Left ventricle myocardium inferior (tissue), 1 donor: ENCODE measurements around the gene MYL5. TPM values are rescaled to one million over a fixed set of nuclear protein-coding genes. Genes with fewer than 3 reads are reported as not detected.

Source experiments
- DNase-seq: peaks from one replicate; pipeline ENCODE4 v3.0.0-alpha.2; 2020
- H3K27ac ChIP-seq: fragments of 200-600 bp; replicated peaks from 2 replicates; pipeline ENCODE4 v1.8.0; 2021
- H3K27me3 ChIP-seq: fragments of 200-600 bp; 2 replicates; pipeline ENCODE4 v1.8.0; 2021; ENCODE audit warnings: low read depth
- H3K36me3 ChIP-seq: fragments of 200-600 bp; 2 replicates; pipeline ENCODE4 v1.8.0; 2021
- H3K4me1 ChIP-seq: fragments of 200-600 bp; 2 replicates; pipeline ENCODE4 v1.8.0; 2021
- H3K4me3 ChIP-seq: fragments of 200-600 bp; 2 replicates; pipeline ENCODE4 v1.8.0; 2021; ENCODE audit warnings: mild to moderate bottlenecking, moderate library complexity
- H3K9me3 ChIP-seq: fragments of 200-600 bp; replicated peaks from 2 replicates; pipeline ENCODE4 v1.8.0; 2021
- CTCF ChIP-seq: fragments of 200-600 bp; IDR thresholded peaks from 2 replicates; pipeline ENCODE4 v1.8.0; 2021; ENCODE audit warnings: antibody characterized with exemption, mild to moderate bottlenecking, borderline replicate concordance
- intact Hi-C: fragments of 100-400 bp; cut with micrococcal nuclease; formaldehyde crosslinking; loops from one replicate; pipeline ENCODE4 v1.11.0; 2022
- total RNA-seq: library from RNA; stranded (reverse); fragmentation: NEBNext Ultra II Directional; extraction: Animal tissue kit (Norgen Biotek cat#: 25700); gene quantifications from one replicate; pipeline ENCODE4 v1.2.1, GENCODE V29; 2021
- donor health status: DM: no; HTN: yes; CAD: no; lungs with severe emphysema.

The MYL5 gene
- total RNA-seq, 1 donor from 2014 or later = 4.5 TPM

DNA sequence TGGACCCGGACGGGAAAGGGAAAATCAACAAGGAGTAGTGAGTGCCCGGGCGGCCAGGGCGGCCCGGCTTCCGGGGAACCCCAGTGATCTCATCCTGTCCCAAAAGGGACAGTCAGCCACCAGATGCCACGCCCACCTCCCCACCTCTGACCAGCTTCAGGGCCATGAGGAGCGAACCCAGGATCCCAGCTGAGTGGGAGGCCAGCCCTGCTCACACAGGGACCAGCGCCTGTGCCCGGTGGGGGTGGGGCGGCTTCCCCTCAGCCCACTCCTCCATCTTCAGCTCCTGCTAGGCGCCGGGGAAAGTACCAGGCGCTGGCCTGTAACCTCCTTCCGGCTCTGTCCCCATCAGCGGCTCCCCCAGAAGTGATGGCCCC lies 6.2 kb downstream of the MYL5 start:
- Histone ChIP-seq H3K36me3 (no peaks in the 10 kb centered on the region), H3K27me3 (no peaks in the 10 kb centered on the region)

DNA sequence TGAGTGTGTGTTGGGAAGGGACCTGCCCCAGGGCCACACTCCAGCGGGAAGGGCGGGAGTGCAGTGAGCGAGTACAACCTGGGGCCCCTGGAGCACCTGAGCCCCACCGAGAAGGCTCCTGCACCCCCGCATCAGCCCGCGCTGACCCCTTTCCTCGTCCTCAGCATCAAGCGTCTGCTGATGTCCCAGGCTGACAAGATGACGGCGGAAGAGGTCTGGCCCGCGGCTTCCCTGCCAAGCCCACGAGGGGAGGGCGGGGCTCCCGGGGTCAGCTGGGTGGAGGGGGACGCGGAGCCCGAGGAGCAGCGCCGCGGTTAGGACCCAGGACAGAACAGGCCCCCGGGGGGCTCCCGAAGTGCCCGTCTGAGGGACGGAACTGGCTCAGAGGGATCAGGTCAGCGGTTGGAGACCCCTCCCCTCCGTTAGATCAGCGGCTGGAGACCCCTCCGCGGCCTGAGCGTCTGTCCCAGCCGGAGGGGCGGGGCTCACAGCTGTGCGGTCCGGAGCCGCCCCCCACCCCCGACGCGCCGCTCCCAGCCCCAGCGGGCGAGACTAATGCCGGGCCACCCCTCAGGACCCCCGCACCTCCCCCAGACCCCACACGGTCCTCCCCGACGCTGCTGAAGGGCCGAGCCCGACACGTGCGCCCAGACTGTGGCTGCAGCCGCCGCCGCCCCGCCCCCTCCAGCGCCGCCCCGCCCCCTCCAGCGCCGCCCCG lies 6.7 kb downstream of the MYL5 start:
- H3K27me3 ChIP-seq = no peaks in the 10 kb centered on the region
- H3K9me3 ChIP-seq = no peaks in the 10 kb centered on the region
- peak overlapping the region; percentile 71 for H3K4me3 ChIP-seq
- intact Hi-C loops = no loop called here
- H3K27ac ChIP-seq = peak overlapping the region; percentile 29
- DNase-seq = peak; percentile 78
- no peaks in the 10 kb centered on the region for H3K36me3 ChIP-seq
- TF ChIP-seq CTCF = no peak
- H3K4me1 ChIP-seq = peaks cover 32% of the 10 kb centered on the region

More for the DNA sequence above, 6.2 kb downstream of the MYL5 start:
- TF ChIP-seq CTCF = no peak
- no peak for DNase-seq
- no peaks in the 10 kb centered on the region for H3K9me3 ChIP-seq
- peaks cover 38% of the 10 kb centered on the region for H3K4me1 ChIP-seq
- intact Hi-C loops = no loop called here
- H3K4me3 ChIP-seq = peak overlapping the region; percentile 71
- no peak overlapping the region for H3K27ac ChIP-seq

DNA sequence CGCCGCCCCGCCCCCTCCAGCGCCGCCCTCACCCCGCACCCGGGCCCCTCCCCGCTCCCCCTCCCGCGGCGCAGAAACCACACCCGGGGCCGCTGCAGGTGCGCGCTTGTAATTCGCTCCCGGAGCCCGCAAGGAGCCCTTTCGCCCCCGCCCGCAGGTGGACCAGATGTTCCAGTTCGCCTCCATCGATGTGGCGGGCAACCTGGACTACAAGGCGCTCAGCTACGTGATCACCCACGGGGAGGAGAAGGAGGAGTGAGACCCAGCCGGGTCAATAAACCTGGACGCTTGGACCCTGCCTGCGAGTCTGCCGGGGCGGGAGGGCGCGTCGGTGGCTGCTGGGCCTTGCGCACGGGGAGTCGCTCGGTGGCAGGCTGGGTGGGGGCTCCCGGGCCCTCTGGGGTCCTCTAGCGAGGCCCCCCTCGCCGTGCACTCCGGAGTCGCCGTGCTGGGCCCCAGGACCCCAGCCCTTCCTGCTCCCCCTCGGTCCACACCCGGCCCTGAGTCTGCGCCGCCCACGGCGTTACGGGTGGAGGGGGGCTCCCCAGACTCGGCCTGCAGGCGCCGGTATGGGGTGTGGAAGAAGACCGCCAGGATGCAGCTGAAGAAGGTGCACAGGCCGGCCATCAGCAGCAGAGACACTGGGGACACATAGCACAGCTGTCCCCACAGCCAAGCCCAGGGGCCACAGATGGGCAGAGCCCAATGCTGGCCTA lies 7.6 kb downstream of the MYL5 start:
- intact Hi-C loops = no loop called here
- peaks cover 34% of the 10 kb centered on the region for H3K4me1 ChIP-seq
- H3K9me3 ChIP-seq = no peaks in the 10 kb centered on the region
- no peak for DNase-seq
- no peak for TF ChIP-seq CTCF
- H3K36me3 ChIP-seq = no peaks in the 10 kb centered on the region
- no peak overlapping the region for H3K27ac ChIP-seq
- no peak overlapping the region for H3K4me3 ChIP-seq
- H3K27me3 ChIP-seq = no peaks in the 10 kb centered on the region

DNA sequence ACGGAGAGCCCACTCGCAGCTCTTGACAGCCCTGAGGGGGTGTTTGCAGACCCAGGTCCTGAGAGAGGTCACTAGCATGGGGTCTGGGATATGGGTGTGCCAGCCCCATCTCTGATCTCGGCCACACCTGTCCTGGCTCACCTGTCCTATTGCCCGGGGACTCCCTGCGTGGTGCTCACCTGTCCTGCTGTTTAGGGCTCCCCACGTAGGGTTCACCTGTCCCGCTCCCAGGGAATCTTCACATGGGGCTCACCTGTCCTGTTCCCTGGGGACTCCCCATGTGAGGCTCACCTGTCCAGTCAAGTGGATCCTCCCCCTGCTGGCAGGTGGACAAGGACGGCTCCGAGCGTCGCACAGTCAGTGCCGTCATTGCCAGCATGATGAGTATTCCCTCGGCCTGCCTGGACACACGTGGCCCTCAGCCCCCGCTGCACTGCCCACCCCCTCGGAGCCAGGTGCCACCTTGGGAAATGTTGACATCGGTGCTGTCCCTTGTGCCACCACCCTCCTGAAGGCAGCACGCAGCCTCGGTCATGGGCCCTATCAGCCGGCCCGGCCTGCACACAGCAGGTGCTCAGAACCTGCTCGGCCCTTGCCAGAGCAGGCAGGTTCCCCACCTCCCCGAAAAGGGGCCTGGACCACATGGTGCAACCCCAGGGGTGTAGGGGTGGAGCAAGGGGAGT lies 8.3 kb downstream of the MYL5 start:
- Histone ChIP-seq H3K27me3 (no peaks in the 10 kb centered on the region), H3K9me3 (no peaks in the 10 kb centered on the region), H3K27ac (no peak overlapping the region), H3K4me1 (peaks cover 41% of the 10 kb centered on the region), H3K36me3 (no peaks in the 10 kb centered on the region), H3K4me3 (no peak overlapping the region)
- TF ChIP-seq CTCF = no peak
- no peak for DNase-seq
- intact Hi-C loops = no loop called here

DNA sequence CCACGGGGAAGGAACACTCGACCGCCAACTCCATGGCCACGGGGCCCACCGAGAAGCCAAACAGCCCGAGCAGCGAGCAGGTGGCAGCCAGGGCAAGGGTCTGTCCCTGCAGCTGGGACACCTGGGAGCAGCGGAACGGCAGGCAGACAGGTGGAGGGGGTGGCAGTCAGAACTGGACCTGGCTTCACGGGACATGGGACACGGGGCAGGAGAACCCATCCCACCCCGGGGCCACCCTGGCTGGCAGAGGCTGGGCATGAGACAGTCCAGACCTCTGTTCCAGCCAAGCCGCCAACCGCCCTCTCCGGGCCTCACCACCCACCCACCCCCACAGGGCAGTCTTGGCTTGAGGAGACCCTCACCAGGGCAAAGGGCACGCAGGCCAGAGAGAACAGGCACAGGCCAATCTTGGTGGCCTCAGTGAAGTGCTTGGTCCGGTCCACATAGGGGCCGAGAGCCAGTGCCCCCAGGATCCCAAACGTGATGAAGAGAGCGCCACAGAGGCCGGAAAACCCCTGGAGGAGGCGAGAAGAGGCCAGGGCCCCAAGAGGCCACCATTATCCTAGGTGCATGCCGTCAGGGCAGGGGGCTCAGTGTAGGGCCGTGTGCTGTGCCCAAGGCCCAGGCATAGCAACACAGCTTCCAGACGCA lies 9.0 kb downstream of the MYL5 start:
- Histone ChIP-seq H3K9me3 (no peaks in the 10 kb centered on the region), H3K27me3 (no peaks in the 10 kb centered on the region), H3K4me3 (no peak overlapping the region), H3K36me3 (no peaks in the 10 kb centered on the region), H3K27ac (peak overlapping the region; percentile 52), H3K4me1 (peaks cover 48% of the 10 kb centered on the region)
- TF ChIP-seq CTCF = no peak
- intact Hi-C loops = no loop called here
- no peak for DNase-seq
